Forelimb muscle (tissue), 1 donor: ENCODE data around the gene CACNA1G. TPM values are rescaled to one million over a fixed set of nuclear protein-coding genes. Genes with fewer than 3 reads are reported as not detected.

Experiments
- DNase-seq: peaks from one replicate; pipeline ENCODE4 v3.0.0-alpha.2; 2013; ENCODE audit warnings: low read depth
- polyA plus RNA-seq: library from polyadenylated mRNA; unstranded; fragments of 120-200 nt; gene quantifications from one replicate; pipeline ENCODE4 v1.2.1, GENCODE V29; 2013; ENCODE audit not compliant: insufficient read length

The CACNA1G gene
- 6.6 TPM for polyA plus RNA-seq

DNA sequence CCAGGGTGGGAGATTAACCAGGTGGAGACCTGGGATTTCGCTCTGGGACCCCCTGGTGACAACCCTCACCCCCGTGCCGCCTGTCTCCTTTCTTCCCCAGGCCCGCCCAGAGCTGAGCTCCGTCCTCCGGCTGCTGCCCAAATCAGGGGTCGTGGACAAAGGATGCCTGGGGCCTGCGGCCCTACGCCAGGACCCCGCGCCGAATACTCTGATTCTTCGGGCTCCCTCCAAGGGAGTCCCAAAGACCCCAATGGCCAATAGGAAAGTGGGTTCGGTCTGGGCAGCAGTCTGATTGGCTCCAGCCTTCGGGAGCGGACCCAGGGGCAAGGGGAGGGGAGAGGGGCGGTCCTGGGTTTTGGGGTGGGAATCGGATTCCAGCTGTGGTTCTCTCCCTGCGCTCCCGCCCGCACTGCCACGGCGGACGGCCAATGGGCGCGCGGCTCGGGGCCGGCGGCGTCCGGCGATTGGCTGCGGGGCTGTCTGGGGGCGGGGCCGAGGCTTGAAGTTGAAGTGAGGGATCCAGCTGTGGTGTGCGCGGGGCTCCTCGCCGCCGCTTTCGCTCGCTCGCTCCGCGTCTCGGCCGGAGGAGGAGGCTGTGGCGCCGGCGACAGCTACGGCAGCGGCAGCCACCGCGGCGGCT is at the start of gene CACNA1G:
CACNA1G (plus strand) TSS at position 531 of the 640 bp plus-strand sequence. CDS start 745 bp downstream, outside the sequence.
- DNase-seq, result no peak

DNA sequence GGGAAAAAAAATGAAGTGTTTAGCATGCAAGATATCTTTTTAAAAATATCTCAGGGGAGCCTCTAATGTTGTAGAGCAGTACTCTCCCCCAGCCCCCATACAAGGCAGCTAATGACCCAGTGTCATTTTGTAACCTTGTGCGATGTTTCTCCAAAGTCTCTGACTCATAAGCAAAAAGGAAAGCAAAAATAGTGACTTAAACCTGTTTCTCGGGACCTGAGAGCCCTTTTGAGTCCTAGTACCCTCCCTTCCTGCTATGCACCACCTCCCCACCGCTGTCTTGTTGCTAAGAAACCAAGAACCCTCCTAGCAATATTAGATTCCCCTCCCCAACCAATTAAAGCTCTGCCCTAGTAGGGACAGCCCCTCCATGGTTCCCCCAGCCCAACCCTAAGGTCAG is 49.5 kb upstream of the CACNA1G start:
- no peak for DNase-seq

DNA sequence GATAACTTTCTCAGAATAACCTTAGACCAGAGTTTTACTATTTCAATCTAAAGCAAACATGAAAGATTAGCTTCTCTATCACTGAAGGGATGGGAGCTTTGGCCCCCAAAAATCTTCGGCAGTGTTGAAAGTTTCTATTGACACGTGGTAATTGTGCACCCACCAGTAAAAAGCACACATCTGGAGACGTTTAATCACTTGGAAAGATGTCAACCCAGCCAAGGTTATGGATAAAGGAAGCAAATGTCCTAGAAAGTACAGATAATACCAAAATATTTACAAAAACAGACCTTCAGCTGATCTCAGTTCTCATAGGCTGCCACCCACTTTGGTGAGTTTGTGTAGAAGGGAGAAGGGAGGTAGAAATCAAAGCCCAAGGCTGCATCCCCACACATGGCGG is 47.0 kb upstream of the CACNA1G start:
- DNase-seq, result no peak

DNA sequence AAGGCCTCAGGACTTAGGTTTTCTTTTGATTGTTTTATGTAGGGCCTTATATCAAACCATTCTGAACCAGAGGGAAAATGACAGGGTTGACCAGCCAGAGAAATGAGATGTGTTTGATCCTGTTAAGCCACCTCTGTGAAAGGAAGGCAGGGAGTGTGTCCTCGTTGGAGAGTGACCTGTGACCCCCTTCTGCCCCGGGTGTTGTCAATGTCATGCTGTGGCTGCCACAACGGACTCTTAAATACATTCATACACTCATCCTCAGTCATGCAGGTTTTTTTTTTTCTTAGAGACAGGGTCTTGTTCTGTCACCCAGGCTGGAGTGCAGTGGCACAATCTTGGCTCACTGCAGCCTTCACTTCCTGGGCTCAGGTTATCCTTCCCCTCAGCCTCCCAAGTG is 46.1 kb upstream of the CACNA1G start:
- DNase-seq, result no peak

DNA sequence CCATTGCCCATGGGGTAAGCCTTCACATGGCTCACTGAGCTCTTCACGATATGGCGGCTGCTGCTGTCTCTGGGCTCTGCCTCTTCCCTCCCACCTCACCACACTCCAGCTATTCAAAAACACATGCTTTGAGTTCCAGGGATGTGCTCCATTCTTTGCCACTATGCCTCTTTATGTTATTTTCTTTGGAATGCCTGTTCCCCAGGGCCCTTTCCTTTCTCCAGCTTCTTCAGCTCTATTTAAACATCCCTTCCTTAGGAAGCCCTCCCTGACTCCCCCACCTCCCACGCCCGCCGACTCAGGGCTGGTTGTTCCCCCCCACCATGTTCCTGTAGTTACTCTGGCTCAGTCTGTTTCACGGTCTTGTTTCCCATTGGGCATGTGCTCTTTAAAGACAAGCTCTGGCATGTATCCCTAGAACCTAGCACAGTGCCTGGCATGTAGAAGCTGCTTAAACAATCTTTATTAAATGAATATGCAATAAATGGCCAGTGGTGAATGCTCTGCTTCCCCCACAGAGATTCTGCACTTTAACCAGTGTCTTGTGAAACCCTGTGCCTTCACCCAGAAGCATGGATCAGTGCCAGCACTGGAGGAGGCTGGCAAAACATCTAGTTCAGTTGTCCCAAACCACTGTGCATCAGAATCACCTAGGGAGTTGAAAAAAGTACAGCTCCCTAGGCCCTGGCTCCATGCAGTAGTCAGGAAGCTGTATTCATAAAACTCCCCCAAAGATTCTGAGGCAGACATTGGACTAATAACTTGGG is 45.4 kb upstream of the CACNA1G start:
- no peak for DNase-seq

DNA sequence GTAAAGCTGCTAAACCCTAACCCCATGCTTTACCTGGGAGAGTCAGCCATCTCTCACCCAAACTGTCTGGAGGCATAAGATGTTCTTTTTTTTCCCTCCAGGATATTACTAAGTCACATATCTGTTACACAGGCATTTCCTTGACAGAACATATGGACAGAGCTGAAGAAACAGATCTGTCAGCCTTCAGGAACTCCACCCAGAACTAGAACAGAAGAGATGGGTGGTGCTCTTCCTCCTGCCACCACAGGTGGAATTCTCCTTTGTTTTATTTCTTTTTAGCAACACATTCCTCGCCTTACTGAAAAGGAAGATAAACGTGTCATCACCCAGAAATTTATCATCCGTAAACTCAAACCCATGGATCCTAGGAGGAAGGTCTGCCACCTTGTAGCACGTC is 43.5 kb upstream of the CACNA1G start:
- DNase-seq, result no peak

DNA sequence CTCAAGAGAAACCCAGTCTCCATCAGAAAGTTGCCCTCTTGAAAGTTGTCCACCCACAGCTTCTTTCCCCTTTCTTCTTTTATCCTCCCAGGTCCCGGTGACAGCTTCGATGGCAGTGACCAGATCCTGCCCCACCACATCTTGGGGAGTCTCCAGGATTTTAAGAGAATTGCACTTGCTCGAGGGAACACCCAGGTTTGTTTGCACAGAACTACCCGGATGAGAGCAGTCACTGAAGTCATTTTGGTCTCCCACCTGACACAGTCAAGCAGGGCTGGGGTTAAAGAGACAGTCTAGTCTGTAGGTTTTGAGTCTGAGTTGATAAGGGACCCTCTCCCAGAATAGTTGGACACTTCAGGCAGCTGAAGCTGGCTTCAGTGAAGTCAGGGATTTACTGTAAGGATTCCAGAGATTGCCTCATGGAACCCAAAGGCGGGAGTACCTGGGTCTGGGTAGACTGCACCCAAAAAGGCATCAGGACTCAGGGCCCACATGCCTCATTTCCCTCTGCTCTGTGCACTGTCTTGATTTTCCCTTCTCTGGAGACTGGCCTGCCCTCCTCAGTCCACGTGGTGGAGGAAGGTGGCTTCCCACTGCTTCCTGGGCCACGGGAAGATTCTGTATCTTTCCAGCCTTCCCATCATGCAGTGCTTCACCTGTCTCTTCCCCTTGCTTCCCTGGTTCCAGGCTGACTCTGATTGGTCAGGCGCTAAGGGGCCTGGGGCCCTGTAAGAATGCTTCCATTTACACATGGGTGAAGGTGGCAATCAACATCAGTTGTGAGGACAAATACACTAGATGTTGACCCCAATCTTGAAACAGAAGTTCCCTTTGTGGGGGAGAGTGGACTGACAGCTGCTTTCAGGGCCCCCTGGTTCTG is 42.8 kb upstream of the CACNA1G start:
- no peak for DNase-seq

DNA sequence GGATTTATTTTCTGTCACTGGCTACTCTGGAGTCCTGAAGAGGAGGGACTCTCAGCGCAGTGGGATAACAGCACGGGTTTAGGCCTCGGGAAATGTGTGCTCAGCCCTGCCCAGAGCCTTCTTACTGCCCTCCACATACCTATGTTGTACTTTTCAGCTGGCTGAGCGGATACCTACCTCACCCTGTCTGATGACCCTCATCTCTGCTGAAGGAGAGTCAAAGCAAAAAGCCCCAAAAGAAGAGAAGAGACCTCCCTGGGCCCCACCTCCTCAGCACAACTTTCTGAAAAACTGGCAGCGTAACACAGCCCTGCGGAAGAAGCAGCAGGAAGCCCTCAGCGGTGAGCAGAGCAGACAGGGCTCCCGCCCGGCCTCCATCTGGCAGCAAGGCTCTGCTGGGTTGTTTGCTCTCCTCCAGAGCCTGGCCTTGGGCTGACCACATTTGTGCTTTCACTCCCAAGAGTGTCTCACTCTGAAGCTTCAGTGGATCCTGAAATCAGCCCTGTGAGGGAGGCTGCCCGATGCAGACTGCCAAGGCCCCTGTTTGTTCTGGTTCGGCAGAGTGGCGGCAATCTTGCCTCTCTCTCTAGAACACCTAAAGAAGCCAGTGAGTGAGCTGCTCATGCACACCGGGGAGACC is 42.0 kb upstream of the CACNA1G start:
- no peak for DNase-seq

DNA sequence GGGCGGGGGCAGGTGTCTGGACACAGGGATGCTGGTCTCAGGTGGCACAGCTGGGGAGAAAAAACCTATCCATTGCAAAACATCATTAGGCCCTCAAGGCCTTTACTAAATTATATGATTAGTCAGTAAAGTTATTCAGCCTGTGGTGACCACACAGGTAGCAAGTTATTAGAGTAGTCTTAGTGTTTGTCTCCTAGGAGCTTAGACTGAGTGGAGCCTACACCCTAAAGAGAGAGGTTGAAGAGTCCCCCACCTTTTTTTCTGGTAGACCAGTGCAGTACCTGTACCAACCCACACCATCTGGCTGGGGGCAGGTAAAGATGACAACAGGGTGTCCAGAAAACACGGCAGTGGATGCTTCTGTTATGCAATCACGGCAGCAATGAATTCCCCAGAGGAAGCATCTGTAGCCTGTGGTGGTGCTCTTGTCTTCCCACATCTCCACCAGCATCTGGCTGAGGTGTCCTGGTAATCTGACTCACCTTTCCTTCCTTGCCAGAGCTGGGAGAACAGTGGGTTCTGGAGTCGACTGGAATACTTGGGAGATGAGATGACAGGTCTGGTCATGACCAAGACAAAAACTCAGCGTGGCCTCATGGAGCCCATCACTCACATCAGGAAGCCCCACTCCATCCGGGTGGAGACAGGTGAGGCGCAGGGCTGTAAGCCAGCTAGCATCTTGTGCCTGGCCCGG is 41.2 kb upstream of the CACNA1G start:
- DNase-seq, result no peak

DNA sequence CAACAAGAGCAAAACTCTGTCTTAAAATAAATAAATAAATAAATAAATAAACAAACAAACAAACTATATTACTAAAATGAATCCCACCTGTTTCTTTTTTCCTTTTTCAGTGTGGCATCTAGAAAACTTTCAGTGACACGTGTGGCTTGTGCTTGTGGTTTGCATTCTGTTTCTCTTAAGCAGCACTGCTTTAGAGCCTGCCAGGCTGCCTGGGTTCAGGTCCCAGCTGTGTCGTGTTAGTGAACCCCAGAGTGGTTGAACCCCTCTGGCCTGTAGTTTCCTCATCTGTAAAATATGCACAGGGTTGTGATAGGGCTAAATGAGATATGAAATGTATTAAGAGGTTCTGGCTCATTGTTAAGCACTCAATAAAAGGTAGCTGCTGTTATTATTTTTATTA is 40.0 kb upstream of the CACNA1G start:
- no peak for DNase-seq

DNA sequence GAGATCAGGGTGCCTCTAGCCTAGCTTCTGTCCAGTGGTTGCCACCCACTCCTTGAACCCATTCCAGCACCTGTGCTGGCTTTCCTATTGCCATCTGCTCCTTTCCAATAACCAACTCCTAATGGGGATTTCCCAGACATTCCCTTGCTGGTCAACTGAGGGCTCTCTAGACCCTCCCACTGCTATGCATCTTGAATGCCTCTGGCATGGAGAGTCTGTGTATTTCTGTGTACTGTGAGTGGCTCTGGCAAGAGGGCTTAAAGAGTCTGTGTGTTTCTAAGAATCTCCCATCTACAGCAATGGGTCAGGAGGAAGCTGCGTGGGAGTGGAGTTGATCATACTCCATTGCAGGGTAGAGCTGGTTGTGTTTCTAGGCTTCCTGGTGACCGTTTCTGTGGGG is 39.0 kb upstream of the CACNA1G start:
- no peak for DNase-seq

DNA sequence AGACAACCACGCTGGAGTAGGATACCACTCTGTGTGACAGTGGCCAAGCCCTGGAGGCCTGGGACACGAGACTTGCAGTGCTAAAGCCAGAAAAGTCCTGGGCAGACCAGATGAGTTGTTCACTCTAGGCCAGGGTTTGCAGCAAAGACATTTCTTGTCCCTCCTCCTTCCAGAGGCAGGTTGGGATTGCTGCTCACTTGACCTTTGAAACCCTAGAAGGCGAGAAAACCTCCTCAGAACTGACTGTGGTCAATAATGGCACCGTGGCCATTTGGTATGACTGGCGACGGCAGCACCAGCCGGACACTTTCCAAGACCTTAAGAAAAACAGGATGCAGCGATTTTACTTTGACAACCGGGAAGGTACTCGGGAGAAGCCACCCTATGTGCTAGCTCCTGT is 37.7 kb upstream of the CACNA1G start:
- no peak for DNase-seq

DNA sequence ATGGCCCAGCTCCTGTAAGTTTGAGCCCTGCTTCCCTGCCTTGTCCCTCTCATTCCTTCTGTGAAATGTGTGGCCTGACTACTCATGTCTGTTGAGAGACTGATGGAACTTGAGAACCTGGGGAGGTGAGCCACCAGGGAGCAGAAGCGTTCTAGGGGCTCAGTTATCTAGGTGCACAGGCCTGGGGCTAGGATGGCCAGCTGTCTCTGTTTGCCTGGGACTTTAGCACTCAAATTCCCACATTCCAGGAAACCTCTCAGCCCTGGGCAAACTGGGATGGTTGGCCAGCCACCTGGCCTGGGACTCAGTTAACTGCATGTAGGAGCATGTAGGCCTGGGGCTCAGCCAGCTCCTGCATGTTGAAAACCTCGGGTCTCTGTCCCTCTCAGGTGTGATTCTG is 37.3 kb upstream of the CACNA1G start:
- no peak for DNase-seq

DNA sequence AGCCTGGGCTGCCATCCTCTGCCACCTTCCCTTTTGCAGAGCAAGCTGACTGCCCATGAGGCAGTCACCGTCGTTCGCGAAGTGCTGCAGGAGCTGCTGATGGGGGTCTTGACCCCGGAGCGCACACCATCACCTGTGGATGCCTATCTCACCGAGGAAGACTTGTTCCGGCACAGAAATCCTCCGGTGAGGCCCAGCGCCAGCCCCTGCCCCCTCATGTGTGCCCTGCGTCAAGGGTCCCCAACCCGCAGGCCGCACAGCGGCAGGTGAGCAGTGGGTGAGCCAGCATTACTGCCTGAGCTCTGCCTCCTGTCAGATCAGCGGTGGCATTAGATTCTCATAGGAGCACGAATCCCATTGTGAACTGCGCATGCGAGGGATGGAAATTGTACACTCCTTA is 35.7 kb upstream of the CACNA1G start:
- no peak for DNase-seq

DNA sequence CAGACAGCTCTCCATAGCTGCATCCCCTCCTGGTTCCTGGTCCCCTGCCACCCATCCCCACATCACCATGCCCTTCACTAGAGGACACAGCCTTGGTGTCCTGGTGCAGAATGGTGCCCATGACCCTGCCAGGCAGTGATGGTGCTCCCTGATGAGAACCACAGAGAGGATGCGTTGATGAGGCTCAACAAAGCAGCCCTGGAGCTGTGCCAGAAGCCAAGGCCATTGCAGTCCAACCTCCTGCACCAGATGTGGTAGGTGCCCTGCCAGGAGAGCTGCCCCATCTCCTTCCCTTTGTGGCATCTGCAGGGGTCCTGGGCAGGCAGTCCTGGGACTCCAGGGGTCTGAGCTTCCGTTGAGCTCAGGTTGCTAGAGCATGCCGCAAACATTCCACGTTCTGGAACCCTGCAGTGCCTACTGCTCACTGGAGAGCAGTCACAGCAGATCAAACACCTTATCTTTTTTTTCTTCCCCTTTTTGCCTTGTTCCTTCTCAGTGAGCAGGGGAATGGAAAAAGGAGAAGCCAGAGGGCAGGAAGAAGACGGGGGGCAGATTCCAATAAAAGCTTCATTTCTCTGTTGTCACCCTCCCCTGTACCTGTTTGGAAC is 33.3 kb upstream of the CACNA1G start:
- DNase-seq, result no peak

DNA sequence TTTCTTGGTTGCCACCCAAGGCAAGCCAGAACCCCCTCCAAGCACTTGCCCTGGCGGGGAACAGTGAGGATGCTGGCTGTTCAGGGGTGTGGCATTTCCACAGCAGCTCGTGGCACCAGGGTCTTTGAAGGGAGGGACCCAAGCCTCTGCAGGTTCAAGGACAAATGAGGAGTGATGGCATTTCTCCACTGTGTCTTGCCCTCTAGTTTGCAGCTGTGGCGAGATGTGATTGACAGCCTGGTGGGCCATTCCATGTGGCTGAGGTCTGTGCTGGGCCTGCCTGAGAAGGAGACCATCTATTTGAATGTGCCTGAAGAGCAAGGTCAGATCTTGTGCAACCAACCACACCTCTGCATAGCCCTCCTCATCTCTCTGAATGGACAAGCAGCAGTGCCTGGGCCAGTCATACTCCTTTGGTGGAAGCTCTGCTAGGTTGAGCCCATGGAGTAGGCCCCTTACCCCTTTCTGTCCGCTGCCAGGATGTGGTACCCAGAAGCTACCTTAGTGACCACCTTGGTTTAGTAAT is 32.5 kb upstream of the CACNA1G start:
- no peak for DNase-seq

DNA sequence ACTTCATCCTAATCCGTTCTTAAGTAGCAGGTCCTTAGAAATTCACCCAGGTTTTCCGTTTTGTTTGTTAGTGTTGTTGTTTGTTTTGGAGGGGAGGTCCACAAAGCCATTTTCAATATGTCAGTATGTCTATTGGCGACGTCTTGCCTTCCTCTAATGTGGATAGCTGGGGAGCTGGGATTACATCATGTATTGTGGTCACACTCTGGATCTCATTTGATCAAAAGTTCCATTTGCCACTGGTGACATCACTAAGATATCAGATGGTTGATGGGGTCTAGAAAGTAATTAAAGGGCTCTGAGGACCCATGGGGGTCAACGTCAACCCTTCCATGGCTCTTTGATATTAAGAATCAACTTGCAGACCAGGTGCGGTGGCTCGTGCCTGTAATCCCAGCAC is 30.7 kb upstream of the CACNA1G start:
- no peak for DNase-seq

DNA sequence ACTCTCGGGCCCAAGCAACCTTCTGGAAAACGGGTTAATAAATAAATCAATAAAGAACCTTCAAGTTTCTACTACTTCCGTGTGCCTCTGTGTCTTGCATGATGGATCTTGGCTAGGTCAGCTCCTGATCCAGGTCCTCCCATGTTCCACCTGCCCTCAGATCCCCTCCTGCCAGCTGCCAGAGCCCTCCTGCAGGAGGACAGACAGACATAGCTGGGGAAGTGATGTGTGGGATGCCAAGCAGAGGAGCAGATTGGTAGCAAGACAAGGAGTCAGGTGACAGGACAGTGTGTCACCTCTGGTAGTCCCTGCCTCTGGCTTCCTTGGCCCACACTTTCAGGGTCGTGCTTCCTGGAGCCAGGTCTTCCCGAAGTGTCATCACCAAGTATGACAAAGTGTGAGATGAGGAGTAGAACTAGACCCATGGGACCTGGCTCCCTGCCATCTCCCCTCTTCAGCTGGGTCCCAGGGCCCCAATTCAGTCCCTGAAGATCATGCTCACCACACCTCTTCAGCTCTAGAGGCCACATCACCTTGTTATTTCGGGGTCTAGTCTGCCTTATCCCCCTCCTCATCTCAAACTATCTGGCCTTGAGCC is 29.0 kb upstream of the CACNA1G start:
- no peak for DNase-seq

DNA sequence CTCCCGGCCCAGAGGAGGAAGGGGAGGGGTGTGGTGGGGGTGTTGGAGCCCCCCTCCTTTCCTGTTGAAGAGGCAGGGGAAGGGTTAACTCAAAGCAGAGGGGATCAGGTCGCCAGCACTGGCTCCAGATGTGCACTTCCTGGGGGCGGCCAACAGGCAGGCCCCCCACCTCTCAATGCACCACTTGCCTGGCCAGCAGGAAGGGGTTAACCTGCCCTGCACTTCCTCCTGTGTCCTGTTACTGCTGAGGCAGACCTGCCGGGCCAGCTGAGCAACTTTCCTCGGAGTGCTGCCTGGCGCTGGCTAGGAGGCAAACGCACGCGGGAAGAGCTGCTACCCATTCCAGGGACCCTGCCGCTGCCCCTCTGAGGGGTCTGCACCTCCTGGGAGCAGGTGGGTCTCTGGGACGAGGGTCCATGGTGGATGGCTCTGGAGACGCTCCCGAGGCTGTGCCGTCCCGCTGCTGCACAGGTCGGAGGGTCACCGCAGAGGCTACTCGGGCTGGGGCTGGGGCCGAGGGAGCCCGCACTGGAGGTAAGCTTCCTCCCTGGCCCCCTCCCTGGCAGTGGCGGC is 28.0 kb upstream of the CACNA1G start, which contains the start of gene EPN3:
EPN3 (plus strand) TSS at position 284 of the 573 bp plus-strand sequence. CDS start 3,822 bp downstream, outside the sequence.
- no peak for DNase-seq

DNA sequence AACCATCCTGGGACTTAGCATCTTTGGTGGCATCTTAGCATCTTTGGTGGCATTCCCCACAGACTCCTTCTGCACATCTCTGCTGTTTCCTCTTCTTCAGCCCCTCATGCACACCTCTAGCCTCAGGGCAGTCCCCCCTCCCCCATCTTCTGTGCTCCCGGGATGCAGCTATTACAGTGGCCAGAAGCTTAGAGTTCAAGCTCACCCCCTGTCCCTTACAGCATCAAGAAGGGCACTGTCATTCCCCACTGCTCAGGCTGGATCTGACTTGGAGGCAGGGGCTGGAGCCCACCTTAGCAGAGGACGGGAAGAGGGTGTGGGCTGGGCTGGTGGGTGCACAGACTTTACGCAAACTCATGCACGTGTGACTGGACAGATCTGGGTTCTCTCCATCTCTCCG is 27.3 kb upstream of the CACNA1G start:
- DNase-seq, result no peak
